Measurements from ENCODE around the gene MTAP.

MTAP gene

GRCh38 chr9:21781656-21782055 is 20.8 kb upstream of the MTAP start:
- ChIA-PET POLR2A (ENCODE audit: low non-redundant PET) (interaction anchor here (0.6 kb wide), 1 partner anchor 463 kb away, joined by 4 read pairs; no protein-coding TSS in a partner anchor), CTCF (interaction anchor here (0.6 to 1.1 kb wide), 3 partner anchors 73 to 470 kb away, joined by 3 to 4 read pairs (median 3); no protein-coding TSS in a partner anchor)
- H3K27ac ChIP-seq: no peak overlapping the region
- no peak for DNase-seq (ENCODE audit: low spot score)
- no peak for TF ChIP-seq CTCF (conservative IDR thresholded peaks at IDR 0.05; ENCODE audit: low read depth)

GRCh38 chr9:21782205-21782604 is 20.2 kb upstream of the MTAP start:
- CTCF ChIA-PET: no interaction called here
- no peak overlapping the region for H3K27ac ChIP-seq
- TF ChIP-seq CTCF (conservative IDR thresholded peaks at IDR 0.05; ENCODE audit: low read depth): no peak
- DNase-seq (ENCODE audit: low spot score): no peak
- POLR2A ChIA-PET (ENCODE audit: low non-redundant PET): no interaction called here

- TF ChIP-seq CTCF (conservative IDR thresholded peaks at IDR 0.05; ENCODE audit: low read depth): no peak
- no peak overlapping the region for H3K27ac ChIP-seq
- DNase-seq (ENCODE audit: low spot score): no peak
- ChIA-PET POLR2A (ENCODE audit: low non-redundant PET) (no interaction called here), CTCF (interaction anchor here (0.6 to 1.9 kb wide), 10 partner anchors 9 to 536 kb away, joined by 3 to 6 read pairs (median 3); partner anchors contain the start of gene MTAP)
Observed at GRCh38 chr9:21788752-21789151, 13.7 kb upstream of the MTAP start.

- ChIA-PET POLR2A (ENCODE audit: low non-redundant PET) (no interaction called here), CTCF (interaction anchor here (0.7 to 1.9 kb wide), 4 partner anchors 9 to 494 kb away, joined by 3 to 6 read pairs (median 3); no protein-coding TSS in a partner anchor)
- no peak overlapping the region for H3K27ac ChIP-seq
- DNase-seq (ENCODE audit: low spot score): peak; percentile 82
- peak; percentile 98 for TF ChIP-seq CTCF (conservative IDR thresholded peaks at IDR 0.05; ENCODE audit: low read depth)
Observed at GRCh38 chr9:21789541-21790037, 12.8 kb upstream of the MTAP start.

GRCh38 chr9:21795483-21795882 is 7.0 kb upstream of the MTAP start:
- ChIA-PET CTCF (interaction anchor here (0.6 to 0.7 kb wide), 3 partner anchors 245 to 490 kb away, joined by 3 to 4 read pairs (median 3); no protein-coding TSS in a partner anchor), POLR2A (ENCODE audit: low non-redundant PET) (no interaction called here)
- no peak for DNase-seq (ENCODE audit: low spot score)
- H3K27ac ChIP-seq: no peak overlapping the region
- TF ChIP-seq CTCF (conservative IDR thresholded peaks at IDR 0.05; ENCODE audit: low read depth): no peak

- no peak for DNase-seq (ENCODE audit: low spot score)
- no peak overlapping the region for H3K27ac ChIP-seq
- POLR2A ChIA-PET (ENCODE audit: low non-redundant PET): no interaction called here
- no peak for TF ChIP-seq CTCF (conservative IDR thresholded peaks at IDR 0.05; ENCODE audit: low read depth)
- CTCF ChIA-PET: interaction anchor here (0.6 to 0.9 kb wide), 2 partner anchors 478 to 545 kb away, joined by 3 to 5 read pairs; no protein-coding TSS in a partner anchor
Observed at GRCh38 chr9:21796768-21797167, 5.7 kb upstream of the MTAP start.

Measured in RWPE1 (cell line).